GM19351 (cell line): ENCODE results near the gene EEF1E1.

Experiments
- ATAC-seq: cut with Tn5 transposase; IDR thresholded peaks from one replicate; pipeline ENCODE4 v1.9.1; 2021; ENCODE audit warnings: mild to moderate bottlenecking, moderate library complexity; ENCODE audit not compliant: unreplicated experiment

Gene EEF1E1

GRCh38 chr6:8102122-8102958, at the start of gene EEF1E1:
EEF1E1 (minus strand) TSS chr6:8102548; CDS start chr6:8102521, 27 bp downstream.
- peak; percentile 98 for ATAC-seq

GRCh38 chr6:8149350-8149749, 47.0 kb upstream of the EEF1E1 start:
- ATAC-seq: no peak

- no peak for ATAC-seq
These were observed 41.6 kb upstream of the EEF1E1 start for GRCh38 chr6:8143945-8144344.

DNA sequence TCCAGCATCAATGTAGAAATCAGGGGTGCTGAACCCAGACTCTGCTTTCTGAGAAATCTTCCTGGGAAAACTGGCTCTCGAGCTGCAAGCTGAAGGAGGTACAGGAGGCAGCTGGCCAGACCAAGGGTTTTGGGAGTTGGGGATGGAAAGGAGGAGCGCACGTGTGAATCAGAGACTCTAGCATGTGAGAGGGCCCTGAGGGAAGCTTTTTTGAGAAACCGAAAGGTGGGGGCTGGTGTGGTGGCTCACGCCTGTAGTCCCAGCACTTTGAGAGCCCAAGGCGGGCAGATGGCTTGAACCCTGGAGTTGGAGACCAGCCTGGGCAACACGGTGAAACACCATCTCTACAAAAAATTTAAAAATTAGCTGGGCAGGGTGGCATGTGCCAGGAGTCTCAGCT, 37.1 kb upstream of the EEF1E1 start:
- ATAC-seq: no peak

DNA sequence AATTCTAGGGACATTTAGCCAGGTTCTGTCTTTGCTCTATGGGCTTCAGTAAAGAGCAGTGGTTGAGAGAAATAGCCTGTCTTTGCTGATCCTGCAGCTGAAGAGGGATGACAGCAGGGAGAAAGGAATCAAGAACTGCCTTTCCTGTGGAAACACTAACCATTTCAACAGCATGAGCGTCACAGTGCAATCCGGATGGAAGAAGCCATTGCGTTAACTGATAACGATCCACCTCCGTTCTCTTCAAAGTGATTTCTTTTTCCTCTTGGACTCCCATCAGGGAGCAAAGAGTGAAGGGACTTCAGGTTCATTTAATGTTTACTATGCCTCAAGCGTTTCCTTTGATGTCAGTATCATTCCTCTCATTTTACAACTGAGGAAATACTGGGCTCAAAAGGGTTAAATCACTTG, 35.2 kb upstream of the EEF1E1 start:
- no peak for ATAC-seq

- ATAC-seq: no peak
These were observed 32.9 kb upstream of the EEF1E1 start for GRCh38 chr6:8135276-8135675.

DNA sequence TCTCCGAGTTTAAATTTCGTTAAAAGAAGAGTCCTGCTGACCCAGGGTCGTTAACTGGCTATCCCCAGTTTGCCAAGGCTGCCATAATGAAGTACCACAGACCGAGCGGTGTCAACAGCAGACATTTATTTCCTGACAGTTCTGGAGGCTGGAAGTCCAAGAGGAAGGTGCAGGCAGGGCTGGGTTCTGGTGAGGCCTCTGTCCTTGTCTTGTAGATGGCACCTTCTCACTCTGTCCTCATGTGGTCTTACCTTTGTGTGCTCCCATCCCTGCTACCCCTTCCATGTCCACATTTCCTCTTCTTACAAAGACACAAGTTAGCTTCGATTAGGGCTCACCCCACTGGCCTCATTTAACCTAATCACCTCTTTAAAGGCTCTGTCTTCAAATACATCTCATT, 29.8 kb upstream of the EEF1E1 start:
- no peak for ATAC-seq

- ATAC-seq: peak; percentile 91
These were observed 29.0 kb upstream of the EEF1E1 start for GRCh38 chr6:8131265-8131897.

GRCh38 chr6:8130399-8130798, 28.1 kb upstream of the EEF1E1 start:
- ATAC-seq: no peak

DNA sequence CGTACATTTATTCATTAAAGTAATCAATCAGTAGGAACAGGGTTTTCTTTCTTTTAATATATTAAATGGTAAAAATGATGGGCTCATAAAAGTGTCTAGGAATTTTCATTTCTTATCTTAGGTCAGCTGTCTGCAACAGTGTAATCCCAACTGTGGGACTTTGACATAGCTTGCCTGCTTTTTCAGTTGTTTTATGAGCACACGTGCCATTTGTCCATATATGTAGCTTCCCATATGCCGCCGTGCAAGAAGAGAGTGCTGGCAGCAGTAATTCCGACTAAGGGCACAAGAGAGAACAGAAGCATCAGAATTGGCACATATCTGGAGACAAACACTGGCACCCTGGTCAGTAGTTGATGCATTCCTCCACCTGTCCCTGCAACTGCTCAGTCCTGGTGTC, 20.9 kb upstream of the EEF1E1 start:
- ATAC-seq: no peak

- ATAC-seq: no peak
These were observed 12.6 kb upstream of the EEF1E1 start for GRCh38 chr6:8114956-8115355.

- no peak for ATAC-seq
These were observed 10.8 kb upstream of the EEF1E1 start for GRCh38 chr6:8113131-8113654.

GRCh38 chr6:8110725-8111124, 8.4 kb upstream of the EEF1E1 start:
- ATAC-seq: no peak

DNA sequence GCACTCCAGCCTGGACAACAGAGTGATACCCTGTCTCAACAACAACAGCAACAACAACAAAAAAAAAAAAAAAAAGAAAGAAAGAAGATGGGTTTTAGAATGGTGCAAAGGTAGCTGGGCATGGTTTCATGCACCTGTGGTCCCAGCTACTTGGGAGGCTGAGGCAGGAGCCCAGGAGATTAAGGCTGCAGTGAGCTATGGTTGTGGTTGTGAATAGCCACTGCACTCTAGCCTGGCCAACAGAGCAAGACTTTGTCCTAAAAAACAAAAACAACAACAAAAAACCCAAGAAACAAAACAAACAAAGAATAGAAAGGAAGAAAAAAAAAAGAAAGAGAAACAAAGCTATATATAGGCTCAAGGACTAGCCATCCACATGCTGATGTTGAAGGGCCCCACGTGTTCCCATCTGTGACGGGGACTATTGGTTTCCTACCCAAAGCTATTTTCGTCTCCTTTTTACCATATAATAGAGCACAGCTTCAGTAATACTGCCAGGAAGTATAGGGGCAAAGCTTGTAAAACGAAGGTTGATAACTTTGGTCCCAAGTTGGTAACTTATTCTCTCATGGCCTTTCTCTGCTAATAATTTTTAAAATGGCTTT, 7.9 kb upstream of the EEF1E1 start:
- peak; percentile 85 for ATAC-seq

DNA sequence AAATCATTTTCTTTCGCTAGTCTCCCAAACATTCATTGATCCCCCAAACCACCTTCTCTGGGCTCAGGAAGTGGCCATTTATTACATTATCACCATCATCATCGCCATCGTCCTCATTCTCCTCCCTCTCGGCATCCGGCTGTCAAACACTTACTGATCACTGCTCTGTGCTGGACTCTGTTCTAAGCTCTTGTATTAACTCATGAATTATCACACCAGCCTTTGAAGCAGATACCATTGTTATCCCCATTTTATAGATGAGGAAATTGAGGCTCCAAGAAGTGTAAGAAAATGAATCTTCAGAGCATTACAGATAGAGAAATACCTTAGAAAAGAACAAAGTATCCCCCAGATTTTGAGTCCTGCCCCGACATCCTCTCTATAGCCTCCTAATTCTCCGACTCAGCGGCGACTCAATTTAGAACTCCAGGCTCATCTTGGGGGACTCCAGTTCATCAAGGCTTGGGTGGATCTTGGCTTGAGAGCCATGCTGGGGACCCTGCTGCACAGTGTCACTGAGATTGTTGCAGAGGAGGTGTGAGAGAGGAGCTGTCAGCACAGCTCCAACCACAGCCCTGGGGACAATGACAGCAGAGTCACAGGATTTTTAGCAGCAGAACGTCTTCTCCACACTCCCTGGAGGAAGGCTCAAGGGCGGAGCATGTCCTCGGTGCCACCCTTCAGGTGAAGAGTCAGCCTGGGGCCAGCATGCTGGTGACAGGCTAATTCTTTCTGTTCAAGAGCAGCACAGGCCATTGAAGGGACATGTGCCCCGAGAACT, 6.6 kb upstream of the EEF1E1 start:
- ATAC-seq: no peak

GRCh38 chr6:8108031-8108660, 5.8 kb upstream of the EEF1E1 start:
- ATAC-seq: no peak

GRCh38 chr6:8105791-8106190, 3.4 kb upstream of the EEF1E1 start:
- ATAC-seq: no peak

GRCh38 chr6:8103726-8104125, 1.4 kb upstream of the EEF1E1 start:
- ATAC-seq: no peak

- no peak for ATAC-seq
These were observed 2.0 kb downstream of the EEF1E1 start for GRCh38 chr6:8100159-8100854.

DNA sequence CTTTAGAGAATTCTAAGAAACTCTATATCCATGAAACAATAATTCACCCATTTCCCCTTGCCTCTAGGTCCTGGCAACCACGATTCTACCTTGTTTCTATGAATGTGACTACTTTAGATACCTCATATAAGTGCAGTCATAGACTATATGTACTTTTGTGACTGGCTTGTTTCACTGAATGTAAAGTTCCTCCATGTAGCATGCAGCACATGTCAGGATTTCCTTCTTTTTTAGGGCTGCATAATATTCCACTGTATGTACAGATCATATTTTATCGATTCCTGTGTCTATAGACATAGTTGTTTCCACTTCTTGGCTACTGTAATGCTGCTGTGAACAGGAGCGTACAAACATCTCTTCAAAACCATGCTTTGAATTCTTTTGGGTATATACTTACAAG, 11.7 kb downstream of the EEF1E1 start:
- no peak for ATAC-seq
